Measurements from ENCODE around the gene BMPR1B. TPM values are rescaled to one million over a fixed set of nuclear protein-coding genes. Genes with fewer than 3 reads are reported as not detected.

Gene BMPR1B
- total and polyA plus RNA-seq, 9 of the 15 experiments (the other 6 are each of a cell fraction or from before 2014, with no cell fraction given), result 0.01 TPM; not detected in 8

DNA sequence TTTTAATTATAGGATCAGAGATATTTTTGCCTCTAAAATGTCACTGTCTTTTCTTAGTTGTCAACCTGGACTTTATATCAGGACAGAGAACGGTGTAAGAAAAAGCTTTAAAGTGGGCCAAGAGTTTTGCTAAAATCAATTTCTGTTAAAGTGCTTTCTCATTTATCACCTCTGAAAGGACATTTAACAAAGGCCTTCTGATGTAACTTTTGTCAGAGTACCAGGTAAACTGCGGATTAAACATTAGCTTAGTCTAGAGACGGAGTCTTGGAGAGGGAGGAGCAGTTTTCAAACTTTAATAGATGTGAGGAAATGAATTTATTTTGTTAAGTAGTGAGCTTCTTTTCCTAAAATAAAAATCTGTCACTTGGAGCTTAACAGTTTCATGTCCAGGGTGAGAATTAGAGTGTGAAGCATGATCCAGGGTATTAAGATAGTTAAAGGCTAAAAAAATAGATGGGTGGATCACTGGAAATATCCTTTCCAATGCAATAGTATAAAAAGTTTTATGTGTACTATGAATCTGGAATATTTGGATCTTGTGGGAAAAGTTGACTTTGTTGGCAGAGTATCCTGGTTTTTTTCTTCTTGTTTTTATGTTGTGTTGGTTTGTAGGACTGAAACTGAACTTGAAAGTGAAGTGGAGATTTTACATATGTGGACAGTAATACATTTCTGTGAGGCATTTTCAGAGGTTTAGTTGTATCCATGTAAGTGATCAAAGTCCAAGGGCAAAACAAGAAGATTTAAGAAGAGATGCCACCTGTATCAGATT is 33.6 kb upstream of the BMPR1B start (continued):
- TF ChIP-seq, protein P1, sequence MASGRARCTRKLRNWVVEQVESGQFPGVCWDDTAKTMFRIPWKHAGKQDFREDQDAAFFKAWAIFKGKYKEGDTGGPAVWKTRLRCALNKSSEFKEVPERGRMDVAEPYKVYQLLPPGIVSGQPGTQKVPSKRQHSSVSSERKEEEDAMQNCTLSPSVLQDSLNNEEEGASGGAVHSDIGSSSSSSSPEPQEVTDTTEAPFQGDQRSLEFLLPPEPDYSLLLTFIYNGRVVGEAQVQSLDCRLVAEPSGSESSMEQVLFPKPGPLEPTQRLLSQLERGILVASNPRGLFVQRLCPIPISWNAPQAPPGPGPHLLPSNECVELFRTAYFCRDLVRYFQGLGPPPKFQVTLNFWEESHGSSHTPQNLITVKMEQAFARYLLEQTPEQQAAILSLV (tag; IDR thresholded peaks at IDR 0.05), result no peak

DNA sequence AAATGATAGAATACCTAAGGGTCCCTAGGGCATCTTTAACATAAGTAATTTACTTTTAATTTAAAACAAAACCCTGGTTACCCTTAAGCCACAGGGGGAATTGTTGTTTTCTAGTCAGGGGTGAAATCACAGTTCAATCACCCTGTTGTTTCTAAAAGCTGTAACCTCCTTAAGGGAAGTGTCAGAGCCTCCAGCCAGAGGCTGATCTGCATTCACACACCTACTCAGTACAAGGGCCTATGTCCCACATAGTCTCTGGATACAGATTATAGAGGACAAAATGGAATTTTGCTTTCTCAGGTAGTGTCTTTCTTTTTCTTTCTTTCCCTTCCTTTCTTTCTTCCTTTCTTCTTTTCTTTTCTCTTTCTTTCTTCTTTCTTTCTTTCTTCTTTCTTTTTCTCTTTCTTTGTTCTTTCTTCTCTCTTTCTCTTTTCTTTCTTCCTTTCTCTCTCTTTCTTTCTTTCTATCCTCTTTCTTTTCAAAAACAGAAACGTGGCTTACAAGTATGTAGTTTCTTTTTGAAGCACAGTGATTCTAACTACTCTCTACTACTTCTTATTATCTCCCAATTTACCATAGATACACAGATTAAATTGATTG is 31.1 kb upstream of the BMPR1B start:
- no peak for DNase-seq (ENCODE audit: extremely low read depth in 1 of 4, low spot score in 3 of 4)

More for the DNA sequence above, 31.1 kb upstream of the BMPR1B start:
- H3K79me2 ChIP-seq (ENCODE audit: control insufficient read depth, insufficient read depth, low read length), result no peaks in the 10 kb centered on the region
- no peaks in the 10 kb centered on the region for H3K9me3 ChIP-seq (replicated peaks; ENCODE audit: control insufficient read depth, insufficient read depth, low read depth, low read length)
- H3K4me1 ChIP-seq (replicated peaks in 1 of 2; ENCODE audit: control insufficient read depth in 2 of 2, insufficient read depth in 2 of 2, low read length in 2 of 2), result no peaks in the 10 kb centered on the region
- H3K9me1 ChIP-seq (ENCODE audit: control insufficient read depth, insufficient read depth, low read length), result no peaks in the 10 kb centered on the region
- no peaks in the 10 kb centered on the region for H4K20me1 ChIP-seq (replicated peaks; ENCODE audit: control insufficient read depth, insufficient read depth, low read length)
- in situ Hi-C loops (cut with MboI) (no loop called here), intact Hi-C loops (cut with micrococcal nuclease) (no loop called here)
- ChIA-PET POLR2A (no interaction called here), CTCF (ENCODE audit: low intra/inter-chr PET ratio) (no interaction called here)
- 0% methylated on average over 1 of the region's 1 CpG for WGBS (ENCODE audit: insufficient coverage, low coverage, missing lambda C conversion rate)
- H3K27ac ChIP-seq (ENCODE audit: extremely low read depth, low read depth, low read length), result no peak overlapping the region
- peaks cover 4 to 7% of the 10 kb centered on the region in 2 experiments; a peak in 3 of 5 replicates for H3K27me3 ChIP-seq (ENCODE audit: control insufficient read depth in 2 of 2, insufficient read depth in 2 of 2, low read length in 2 of 2)
- H3K9ac ChIP-seq (ENCODE audit: insufficient read depth in 1 of 2, low read depth in 2 of 2, low read length in 2 of 2), result no peak overlapping the region
- no TSS peak for BruUV-seq (replicated peaks)
- no peak overlapping the region for H2AFZ ChIP-seq (ENCODE audit: low read depth, low read length)
- H3K36me3 ChIP-seq (ENCODE audit: control insufficient read depth, insufficient read depth, low read length), result no peaks in the 10 kb centered on the region
- no peak overlapping the region for H3K4me3 ChIP-seq
- no peak overlapping the region for H3K4me2 ChIP-seq (ENCODE audit: insufficient read depth, low read length)
- ATAC-seq, result no peak
- TF ChIP-seq ZNF780A (CRISPR knock-in tag; IDR thresholded peaks at IDR 0.05), result no peak
- TF ChIP-seq, protein P2, sequence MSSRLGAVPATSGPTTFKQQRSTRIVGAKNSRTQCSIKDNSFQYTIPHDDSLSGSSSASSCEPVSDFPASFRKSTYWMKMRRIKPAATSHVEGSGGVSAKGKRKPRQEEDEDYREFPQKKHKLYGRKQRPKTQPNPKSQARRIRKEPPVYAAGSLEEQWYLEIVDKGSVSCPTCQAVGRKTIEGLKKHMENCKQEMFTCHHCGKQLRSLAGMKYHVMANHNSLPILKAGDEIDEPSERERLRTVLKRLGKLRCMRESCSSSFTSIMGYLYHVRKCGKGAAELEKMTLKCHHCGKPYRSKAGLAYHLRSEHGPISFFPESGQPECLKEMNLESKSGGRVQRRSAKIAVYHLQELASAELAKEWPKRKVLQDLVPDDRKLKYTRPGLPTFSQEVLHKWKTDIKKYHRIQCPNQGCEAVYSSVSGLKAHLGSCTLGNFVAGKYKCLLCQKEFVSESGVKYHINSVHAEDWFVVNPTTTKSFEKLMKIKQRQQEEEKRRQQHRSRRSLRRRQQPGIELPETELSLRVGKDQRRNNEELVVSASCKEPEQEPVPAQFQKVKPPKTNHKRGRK (tag; IDR thresholded peaks at IDR 0.05), result peak; percentile 50; the same call in 1 of the 2 replicates
- TF ChIP-seq HNRNPUL1 (IDR thresholded peaks at IDR 0.05; ENCODE audit: low read length), result no peak
- FAIRE-seq, result no peak
